ENCODE measurements around the gene PLEK2. TPM values are rescaled to one million over a fixed set of nuclear protein-coding genes. Genes with fewer than 3 reads are reported as not detected.
"Not testable (repeated sequence)": the region's sequence is repeated elsewhere in the genome, so short reads cannot be mapped to it uniquely, and the experiment has no call there.

Gene PLEK2
- total and polyA plus RNA-seq, 3 experiments from 2014 or later = 0.58 to 1.2 (median 0.81) TPM

- CTCF ChIA-PET = not testable (repeated sequence)
Measured at GRCh38 chr14:67408122-67408801, 3.7 kb downstream of the PLEK2 start.

GRCh38 chr14:67405771-67406170 is 6.2 kb downstream of the PLEK2 start:
- H3K4me3 ChIP-seq (ENCODE audit: low read length) = no peak overlapping the region
- no peak overlapping the region for H3K27ac ChIP-seq (ENCODE audit: low read depth, low read length)
- Mint-ChIP-seq H3K36me3 (no peaks in the 10 kb centered on the region), H3K27ac (no peak overlapping the region), H3K4me3 (no peak overlapping the region), H3K27me3 (peaks cover 0 to 5% of the 10 kb centered on the region in 2 donors), H3K4me1 (no peaks in the 10 kb centered on the region), H3K9me3 (peaks cover 0 to 3% (median 0%) of the 10 kb centered on the region in 5 donors)
- DNase-seq = no peak
- H3K36me3 ChIP-seq (ENCODE audit: insufficient read depth, low read length) = no peaks in the 10 kb centered on the region
- no peaks in the 10 kb centered on the region for H3K9me3 ChIP-seq (ENCODE audit: low read length)
- POLR2A ChIA-PET = no interaction called here
- CTCF ChIA-PET = interaction anchor here (2.2 kb wide), 1 partner anchor 22 kb away, joined by 6 read pairs; no protein-coding TSS in a partner anchor
- H3K27me3 ChIP-seq (ENCODE audit: insufficient read depth, low read length, poor library complexity, severe bottlenecking) = peaks cover 3% of the 10 kb centered on the region
- H3K4me1 ChIP-seq (ENCODE audit: insufficient read depth, low read length) = no peaks in the 10 kb centered on the region

More at GRCh38 chr14:67408122-67408801, 3.7 kb downstream of the PLEK2 start:
- H3K27me3 Mint-ChIP-seq; H3K4me3 Mint-ChIP-seq; H3K4me1 Mint-ChIP-seq; H3K9me3 Mint-ChIP-seq; H3K27ac ChIP-seq (ENCODE audit: low read depth, low read length); POLR2A ChIA-PET; H3K27me3 ChIP-seq (ENCODE audit: insufficient read depth, low read length, poor library complexity, severe bottlenecking); H3K36me3 ChIP-seq (ENCODE audit: insufficient read depth, low read length); H3K4me3 ChIP-seq (ENCODE audit: low read length); H3K36me3 Mint-ChIP-seq; DNase-seq; H3K4me1 ChIP-seq (ENCODE audit: insufficient read depth, low read length); H3K9me3 ChIP-seq (ENCODE audit: low read length): not testable (repeated sequence)
- H3K27ac Mint-ChIP-seq = peak overlapping the region in 1 of 8 donors; percentile 14

- DNase-seq = no peak
- H3K4me3 ChIP-seq (ENCODE audit: low read length) = no peak overlapping the region
- no peaks in the 10 kb centered on the region for H3K9me3 ChIP-seq (ENCODE audit: low read length)
- H3K4me1 ChIP-seq (ENCODE audit: insufficient read depth, low read length) = no peaks in the 10 kb centered on the region
- no peaks in the 10 kb centered on the region for H3K36me3 ChIP-seq (ENCODE audit: insufficient read depth, low read length)
- peaks cover 0 to 3% (median 0%) of the 10 kb centered on the region in 5 donors for H3K9me3 Mint-ChIP-seq
- H3K27ac ChIP-seq (ENCODE audit: low read depth, low read length) = no peak overlapping the region
- no peaks in the 10 kb centered on the region for H3K36me3 Mint-ChIP-seq
- H3K27me3 Mint-ChIP-seq = peaks cover 2 to 4% of the 10 kb centered on the region in 2 donors
- no peaks in the 10 kb centered on the region for H3K4me1 Mint-ChIP-seq
- H3K27me3 ChIP-seq (ENCODE audit: insufficient read depth, low read length, poor library complexity, severe bottlenecking) = peaks cover 3% of the 10 kb centered on the region
- H3K4me3 Mint-ChIP-seq = no peak overlapping the region
- CTCF ChIA-PET = no interaction called here
- H3K27ac Mint-ChIP-seq = no peak overlapping the region
- POLR2A ChIA-PET = no interaction called here
Measured at GRCh38 chr14:67400434-67400833, 11.5 kb downstream of the PLEK2 start.

GRCh38 chr14:67397536-67397935 is 14.4 kb downstream of the PLEK2 start:
- H3K27ac Mint-ChIP-seq = no peak overlapping the region
- POLR2A ChIA-PET = no interaction called here

GRCh38 chr14:67396381-67396970 is 15.5 kb downstream of the PLEK2 start:
- Mint-ChIP-seq H3K4me3 (no peak overlapping the region), H3K27ac (no peak overlapping the region), H3K36me3 (no peaks in the 10 kb centered on the region), H3K27me3 (peaks cover 2 to 4% of the 10 kb centered on the region in 2 donors), H3K4me1 (peaks cover 0 to 2% (median 0%) of the 10 kb centered on the region in 3 donors), H3K9me3 (no peaks in the 10 kb centered on the region)
- Histone ChIP-seq H3K4me1 (ENCODE audit: insufficient read depth, low read length) (no peaks in the 10 kb centered on the region), H3K4me3 (ENCODE audit: low read length) (no peak overlapping the region), H3K36me3 (ENCODE audit: insufficient read depth, low read length) (no peaks in the 10 kb centered on the region), H3K27ac (ENCODE audit: low read depth, low read length) (no peak overlapping the region), H3K27me3 (ENCODE audit: insufficient read depth, low read length, poor library complexity, severe bottlenecking) (no peaks in the 10 kb centered on the region), H3K9me3 (ENCODE audit: low read length) (no peaks in the 10 kb centered on the region)
- DNase-seq = no peak
- ChIA-PET POLR2A (no interaction called here), CTCF (no interaction called here)

More at GRCh38 chr14:67397536-67397935, 14.4 kb downstream of the PLEK2 start:
- CTCF ChIA-PET = no interaction called here
- no peak overlapping the region for H3K27ac ChIP-seq (ENCODE audit: low read depth, low read length)
- no peak for DNase-seq
- no peaks in the 10 kb centered on the region for H3K4me1 ChIP-seq (ENCODE audit: insufficient read depth, low read length)
- no peaks in the 10 kb centered on the region for H3K36me3 ChIP-seq (ENCODE audit: insufficient read depth, low read length)
- no peak overlapping the region for H3K4me3 Mint-ChIP-seq
- H3K27me3 ChIP-seq (ENCODE audit: insufficient read depth, low read length, poor library complexity, severe bottlenecking) = no peaks in the 10 kb centered on the region
- H3K36me3 Mint-ChIP-seq = no peaks in the 10 kb centered on the region
- peaks cover 2 to 4% of the 10 kb centered on the region in 2 donors for H3K27me3 Mint-ChIP-seq
- H3K9me3 ChIP-seq (ENCODE audit: low read length) = no peaks in the 10 kb centered on the region
- H3K9me3 Mint-ChIP-seq = no peaks in the 10 kb centered on the region
- H3K4me1 Mint-ChIP-seq = no peaks in the 10 kb centered on the region
- H3K4me3 ChIP-seq (ENCODE audit: low read length) = no peak overlapping the region

- Mint-ChIP-seq H3K36me3 (no peaks in the 10 kb centered on the region), H3K4me3 (no peak overlapping the region), H3K4me1 (peaks cover 0 to 4% (median 0%) of the 10 kb centered on the region in 3 donors), H3K27ac (peak overlapping the region in 1 of 8 donors; percentile 1), H3K27me3 (peaks cover 2 to 4% of the 10 kb centered on the region in 2 donors), H3K9me3 (no peaks in the 10 kb centered on the region)
- Histone ChIP-seq H3K27me3 (ENCODE audit: insufficient read depth, low read length, poor library complexity, severe bottlenecking) (no peaks in the 10 kb centered on the region), H3K9me3 (ENCODE audit: low read length) (no peaks in the 10 kb centered on the region), H3K27ac (ENCODE audit: low read depth, low read length) (no peak overlapping the region), H3K4me1 (ENCODE audit: insufficient read depth, low read length) (no peaks in the 10 kb centered on the region), H3K4me3 (ENCODE audit: low read length) (no peak overlapping the region), H3K36me3 (ENCODE audit: insufficient read depth, low read length) (no peaks in the 10 kb centered on the region)
- no peak for DNase-seq
- POLR2A ChIA-PET = no interaction called here
- CTCF ChIA-PET = interaction anchor here (1.2 kb wide), 1 partner anchor 32 kb away, joined by 3 read pairs; no protein-coding TSS in a partner anchor
Measured at GRCh38 chr14:67395876-67396189, 16.1 kb downstream of the PLEK2 start.

GRCh38 chr14:67395086-67395875 is 16.7 kb downstream of the PLEK2 start:
- DNase-seq = no peak
- Histone ChIP-seq H3K36me3 (ENCODE audit: insufficient read depth, low read length) (no peaks in the 10 kb centered on the region), H3K27ac (ENCODE audit: low read depth, low read length) (no peak overlapping the region), H3K27me3 (ENCODE audit: insufficient read depth, low read length, poor library complexity, severe bottlenecking) (no peaks in the 10 kb centered on the region), H3K4me1 (ENCODE audit: insufficient read depth, low read length) (no peaks in the 10 kb centered on the region), H3K4me3 (ENCODE audit: low read length) (no peak overlapping the region), H3K9me3 (ENCODE audit: low read length) (no peaks in the 10 kb centered on the region)
- Mint-ChIP-seq H3K27ac (no peak overlapping the region), H3K4me3 (no peak overlapping the region), H3K27me3 (peaks cover 2 to 4% of the 10 kb centered on the region in 2 donors), H3K4me1 (peaks cover 0 to 4% (median 0%) of the 10 kb centered on the region in 3 donors), H3K36me3 (no peaks in the 10 kb centered on the region), H3K9me3 (no peaks in the 10 kb centered on the region)
- ChIA-PET CTCF (interaction anchor here (1.2 kb wide), 1 partner anchor 32 kb away, joined by 3 read pairs; no protein-coding TSS in a partner anchor), POLR2A (no interaction called here)

- H3K27me3 Mint-ChIP-seq = peaks cover 2 to 4% of the 10 kb centered on the region in 2 donors
- POLR2A ChIA-PET = no interaction called here
- no peak overlapping the region for H3K4me3 ChIP-seq (ENCODE audit: low read length)
- H3K36me3 ChIP-seq (ENCODE audit: insufficient read depth, low read length) = no peaks in the 10 kb centered on the region
- CTCF ChIA-PET = no interaction called here
- no peak overlapping the region for H3K4me3 Mint-ChIP-seq
- DNase-seq = no peak
- no peaks in the 10 kb centered on the region for H3K27me3 ChIP-seq (ENCODE audit: insufficient read depth, low read length, poor library complexity, severe bottlenecking)
- H3K9me3 Mint-ChIP-seq = no peaks in the 10 kb centered on the region
- no peaks in the 10 kb centered on the region for H3K36me3 Mint-ChIP-seq
- H3K27ac ChIP-seq (ENCODE audit: low read depth, low read length) = no peak overlapping the region
- no peak overlapping the region for H3K27ac Mint-ChIP-seq
- H3K4me1 Mint-ChIP-seq = peaks cover 0 to 4% (median 0%) of the 10 kb centered on the region in 3 donors
- no peaks in the 10 kb centered on the region for H3K9me3 ChIP-seq (ENCODE audit: low read length)
- H3K4me1 ChIP-seq (ENCODE audit: insufficient read depth, low read length) = no peaks in the 10 kb centered on the region
Measured at GRCh38 chr14:67393689-67394088, 18.3 kb downstream of the PLEK2 start.
